Measurements from ENCODE around the gene LYG2.
"Not testable (repeated sequence)": the region's sequence is repeated elsewhere in the genome, so short reads cannot be mapped to it uniquely, and the experiment has no call there.

LYG2 gene

GRCh38 chr2:99255491-99256318 is at the start of gene LYG2:
LYG2 (minus strand) TSS chr2:99255666; CDS start chr2:99254260, 1,406 bp downstream.
- TF ChIP-seq CTCF (IDR thresholded peaks at IDR 0.05; ENCODE audit: low read depth, low read length), result no peak
- DNase-seq (ENCODE audit: low read depth, low spot score), result no peak
- no peak within 1 kb of the TSS for H3K4me3 ChIP-seq (ENCODE audit: low read depth, low read length)
- in situ Hi-C loops (cut with HindIII; ENCODE audit: low sequenced_read_pairs), result no loop called here

GRCh38 chr2:99301097-99301496 is 45.6 kb upstream of the LYG2 start, which contains the start of gene LYG1:
LYG1 (minus strand) TSS chr2:99301197; CDS start chr2:99295670, 5,527 bp downstream.
- H3K4me3 ChIP-seq (ENCODE audit: low read depth, low read length); DNase-seq (ENCODE audit: low read depth, low spot score); in situ Hi-C loops (cut with HindIII; ENCODE audit: low sequenced_read_pairs): not testable (repeated sequence)

GRCh38 chr2:99299580-99299979 is 44.1 kb upstream of the LYG2 start:
- no peak overlapping the region for H3K4me3 ChIP-seq (ENCODE audit: low read depth, low read length)
- no peak for TF ChIP-seq CTCF (IDR thresholded peaks at IDR 0.05; ENCODE audit: low read depth, low read length)
- DNase-seq (ENCODE audit: low read depth, low spot score), result no peak
- in situ Hi-C loops (cut with HindIII; ENCODE audit: low sequenced_read_pairs), result no loop called here

- no peak for TF ChIP-seq CTCF (IDR thresholded peaks at IDR 0.05; ENCODE audit: low read depth, low read length)
- in situ Hi-C loops (cut with HindIII; ENCODE audit: low sequenced_read_pairs), result no loop called here
- H3K4me3 ChIP-seq (ENCODE audit: low read depth, low read length), result no peak overlapping the region
- DNase-seq (ENCODE audit: low read depth, low spot score), result no peak
Measured at GRCh38 chr2:99297994-99298393, 42.5 kb upstream of the LYG2 start.

- no peak for DNase-seq (ENCODE audit: low read depth, low spot score)
- no peak overlapping the region for H3K4me3 ChIP-seq (ENCODE audit: low read depth, low read length)
- in situ Hi-C loops (cut with HindIII; ENCODE audit: low sequenced_read_pairs), result no loop called here
- no peak for TF ChIP-seq CTCF (IDR thresholded peaks at IDR 0.05; ENCODE audit: low read depth, low read length)
Measured at GRCh38 chr2:99285526-99285925, 30.1 kb upstream of the LYG2 start.

- DNase-seq (ENCODE audit: low read depth, low spot score), result no peak
- in situ Hi-C loops (cut with HindIII; ENCODE audit: low sequenced_read_pairs), result no loop called here
- no peak overlapping the region for H3K4me3 ChIP-seq (ENCODE audit: low read depth, low read length)
- no peak for TF ChIP-seq CTCF (IDR thresholded peaks at IDR 0.05; ENCODE audit: low read depth, low read length)
Measured at GRCh38 chr2:99279969-99280695, 24.7 kb upstream of the LYG2 start.

GRCh38 chr2:99278793-99279291 is 23.4 kb upstream of the LYG2 start:
- TF ChIP-seq CTCF (IDR thresholded peaks at IDR 0.05; ENCODE audit: low read depth, low read length), result no peak
- peak; percentile 89 for DNase-seq (ENCODE audit: low read depth, low spot score)
- no peak overlapping the region for H3K4me3 ChIP-seq (ENCODE audit: low read depth, low read length)
- in situ Hi-C loops (cut with HindIII; ENCODE audit: low sequenced_read_pairs), result no loop called here

GRCh38 chr2:99278195-99278765 is 22.8 kb upstream of the LYG2 start:
- H3K4me3 ChIP-seq (ENCODE audit: low read depth, low read length); in situ Hi-C loops (cut with HindIII; ENCODE audit: low sequenced_read_pairs); DNase-seq (ENCODE audit: low read depth, low spot score): not testable (repeated sequence)
